ENCODE data around the gene SSBP2.

- TF ChIP-seq, protein P1, sequence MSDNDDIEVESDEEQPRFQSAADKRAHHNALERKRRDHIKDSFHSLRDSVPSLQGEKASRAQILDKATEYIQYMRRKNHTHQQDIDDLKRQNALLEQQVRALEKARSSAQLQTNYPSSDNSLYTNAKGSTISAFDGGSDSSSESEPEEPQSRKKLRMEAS (IDR thresholded peaks at IDR 0.05): no peak
- TF ChIP-seq RAD21 (IDR thresholded peaks at IDR 0.05; ENCODE audit: low read depth): no peak
- no peak for TF ChIP-seq CREB1 (IDR thresholded peaks at IDR 0.05; ENCODE audit: low read depth)
- TF ChIP-seq, protein P2, sequence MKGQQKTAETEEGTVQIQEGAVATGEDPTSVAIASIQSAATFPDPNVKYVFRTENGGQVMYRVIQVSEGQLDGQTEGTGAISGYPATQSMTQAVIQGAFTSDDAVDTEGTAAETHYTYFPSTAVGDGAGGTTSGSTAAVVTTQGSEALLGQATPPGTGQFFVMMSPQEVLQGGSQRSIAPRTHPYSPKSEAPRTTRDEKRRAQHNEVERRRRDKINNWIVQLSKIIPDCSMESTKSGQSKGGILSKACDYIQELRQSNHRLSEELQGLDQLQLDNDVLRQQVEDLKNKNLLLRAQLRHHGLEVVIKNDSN (IDR thresholded peaks at IDR 0.05): no peak
- no peak for TF ChIP-seq TCF12 (IDR thresholded peaks at IDR 0.05; ENCODE audit: low read depth)
- TF ChIP-seq ZBTB7A (IDR thresholded peaks at IDR 0.05; ENCODE audit: low read depth): no peak
- no peak for TF ChIP-seq EGR1 (IDR thresholded peaks at IDR 0.05)
- TF ChIP-seq EP300 (IDR thresholded peaks at IDR 0.05; ENCODE audit: borderline replicate concordance): no peak
- TF ChIP-seq, protein P3, sequence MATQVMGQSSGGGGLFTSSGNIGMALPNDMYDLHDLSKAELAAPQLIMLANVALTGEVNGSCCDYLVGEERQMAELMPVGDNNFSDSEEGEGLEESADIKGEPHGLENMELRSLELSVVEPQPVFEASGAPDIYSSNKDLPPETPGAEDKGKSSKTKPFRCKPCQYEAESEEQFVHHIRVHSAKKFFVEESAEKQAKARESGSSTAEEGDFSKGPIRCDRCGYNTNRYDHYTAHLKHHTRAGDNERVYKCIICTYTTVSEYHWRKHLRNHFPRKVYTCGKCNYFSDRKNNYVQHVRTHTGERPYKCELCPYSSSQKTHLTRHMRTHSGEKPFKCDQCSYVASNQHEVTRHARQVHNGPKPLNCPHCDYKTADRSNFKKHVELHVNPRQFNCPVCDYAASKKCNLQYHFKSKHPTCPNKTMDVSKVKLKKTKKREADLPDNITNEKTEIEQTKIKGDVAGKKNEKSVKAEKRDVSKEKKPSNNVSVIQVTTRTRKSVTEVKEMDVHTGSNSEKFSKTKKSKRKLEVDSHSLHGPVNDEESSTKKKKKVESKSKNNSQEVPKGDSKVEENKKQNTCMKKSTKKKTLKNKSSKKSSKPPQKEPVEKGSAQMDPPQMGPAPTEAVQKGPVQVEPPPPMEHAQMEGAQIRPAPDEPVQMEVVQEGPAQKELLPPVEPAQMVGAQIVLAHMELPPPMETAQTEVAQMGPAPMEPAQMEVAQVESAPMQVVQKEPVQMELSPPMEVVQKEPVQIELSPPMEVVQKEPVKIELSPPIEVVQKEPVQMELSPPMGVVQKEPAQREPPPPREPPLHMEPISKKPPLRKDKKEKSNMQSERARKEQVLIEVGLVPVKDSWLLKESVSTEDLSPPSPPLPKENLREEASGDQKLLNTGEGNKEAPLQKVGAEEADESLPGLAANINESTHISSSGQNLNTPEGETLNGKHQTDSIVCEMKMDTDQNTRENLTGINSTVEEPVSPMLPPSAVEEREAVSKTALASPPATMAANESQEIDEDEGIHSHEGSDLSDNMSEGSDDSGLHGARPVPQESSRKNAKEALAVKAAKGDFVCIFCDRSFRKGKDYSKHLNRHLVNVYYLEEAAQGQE (IDR thresholded peaks at IDR 0.05; ENCODE audit: low read depth): no peak
These were observed 50.7 kb downstream of the SSBP2 start for GRCh38 chr5:81700166-81700565.

All from Ishikawa (cell line).